Posterior vena cava (tissue), 2 donors: Measurements from ENCODE around the gene KCTD20. TPM values are rescaled to one million over a fixed set of nuclear protein-coding genes. Genes with fewer than 3 reads are reported as not detected.

Source experiments
- DNase-seq: peaks from one replicate; pipeline ENCODE4 v3.0.0-alpha.2; 2020; ENCODE audit warnings: low spot score
- intact Hi-C, 2 donors: fragments of 100-400 bp; cut with DNase I; formaldehyde crosslinking; loops; one replicate each; pipeline versions ENCODE4 v1.14.1 to v1.14.2; 2022 to 2023
- total RNA-seq, 2 donors: library from RNA; stranded (reverse); fragmentation: NEBNext Ultra II Directional; extraction: Animal tissue kit (Norgen Biotek cat#: 25700); gene quantifications; one replicate each; pipeline ENCODE4 v1.2.1, GENCODE V29; 2021
- donor health status: DM: yes; HTN: yes; CAD: no.
- donor health status: DM: yes; HTN: yes; CAD: no.

The KCTD20 gene
- total RNA-seq, 2 donors from 2014 or later = 52.6 to 54.3 TPM

DNA sequence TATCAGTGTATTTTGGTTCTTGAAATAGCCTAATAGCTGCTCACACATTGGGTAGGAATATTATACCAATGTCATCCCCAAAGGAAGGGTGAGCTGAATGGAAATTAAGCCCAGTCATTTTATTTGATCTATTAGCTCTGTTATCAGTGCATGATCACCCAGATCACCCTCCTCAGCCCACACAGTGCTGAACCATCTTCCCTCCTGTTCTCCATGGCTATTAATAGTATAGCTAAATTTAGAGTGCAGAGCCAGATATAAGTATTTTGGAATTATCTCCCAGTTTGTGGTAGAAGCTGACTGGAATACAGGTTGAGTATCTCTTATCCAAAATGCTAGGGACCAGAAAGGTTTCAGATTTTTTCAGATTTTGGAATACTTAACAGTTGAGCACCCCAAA is 45.4 kb downstream of the KCTD20 start:
- DNase-seq = no peak
- intact Hi-C loops = no loop called here

DNA sequence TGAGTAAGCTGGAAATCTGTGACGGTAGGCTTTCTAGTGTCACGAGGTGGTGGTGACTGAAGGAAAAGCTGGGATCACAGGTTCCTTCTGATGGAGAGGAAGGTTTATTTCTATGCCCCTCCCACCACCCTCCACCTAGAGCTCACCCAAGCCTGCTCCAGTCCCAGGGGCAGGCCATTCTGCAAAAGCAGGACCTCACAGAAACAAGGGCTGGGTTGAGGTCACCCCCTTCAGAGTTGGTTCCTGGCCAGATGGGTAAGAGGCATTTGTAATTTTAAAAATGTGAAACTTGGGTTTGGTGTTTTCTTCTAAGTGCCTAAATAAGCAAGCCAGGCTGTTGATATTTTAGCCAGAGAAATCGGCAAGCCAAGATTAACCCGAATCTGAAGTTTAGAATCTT is 46.6 kb downstream of the KCTD20 start:
- no peak for DNase-seq
- intact Hi-C loops = no loop called here

DNA sequence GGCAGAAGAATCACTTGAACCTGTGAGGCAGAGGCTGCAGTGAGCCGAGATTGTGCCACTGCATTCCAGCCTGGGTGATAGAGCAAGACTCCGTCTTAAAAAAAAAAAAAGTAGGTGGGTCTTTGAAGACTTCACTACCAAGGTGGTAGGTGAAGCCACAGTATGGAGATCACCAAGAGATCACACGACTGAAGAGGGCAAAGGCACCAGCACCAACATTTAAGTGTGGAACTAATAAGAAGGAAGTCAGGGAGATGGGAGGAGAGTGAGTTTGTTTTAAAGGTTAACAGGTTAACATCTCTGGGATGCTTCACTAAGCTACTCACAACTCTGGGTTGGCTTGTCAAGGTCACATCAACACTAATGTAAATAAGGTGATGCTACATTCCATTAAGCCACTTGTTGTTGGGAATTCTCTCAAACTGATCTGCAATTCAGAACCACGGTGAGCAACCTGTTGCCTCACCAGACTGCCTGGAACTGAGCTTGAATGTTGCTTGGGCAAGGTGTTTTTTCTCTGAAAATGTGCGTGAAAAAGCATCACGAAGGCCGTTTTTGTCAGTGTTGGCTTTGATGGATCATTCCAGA is 48.7 kb downstream of the KCTD20 start:
- intact Hi-C loops = no loop called here
- no peak for DNase-seq

DNA sequence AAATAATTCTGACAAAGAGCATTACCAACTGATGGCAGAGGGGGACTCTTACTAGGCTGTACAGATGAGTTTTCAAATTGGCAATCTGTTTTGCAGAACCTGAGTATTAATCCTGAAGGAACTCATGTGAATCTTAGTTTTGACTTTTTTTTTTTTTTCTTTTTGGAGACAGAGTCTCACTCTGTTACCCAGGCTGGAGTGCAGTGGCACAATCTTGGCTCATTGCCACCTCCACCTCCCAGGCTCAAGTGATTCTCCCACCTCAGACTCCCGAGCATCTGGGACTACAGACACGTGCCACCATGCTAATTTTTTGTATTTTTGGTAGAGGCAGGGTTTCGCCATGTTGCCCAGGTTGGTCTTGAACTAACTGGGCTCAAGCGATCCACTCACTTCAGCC is 49.3 kb downstream of the KCTD20 start:
- DNase-seq = no peak
- intact Hi-C loops = no loop called here

DNA sequence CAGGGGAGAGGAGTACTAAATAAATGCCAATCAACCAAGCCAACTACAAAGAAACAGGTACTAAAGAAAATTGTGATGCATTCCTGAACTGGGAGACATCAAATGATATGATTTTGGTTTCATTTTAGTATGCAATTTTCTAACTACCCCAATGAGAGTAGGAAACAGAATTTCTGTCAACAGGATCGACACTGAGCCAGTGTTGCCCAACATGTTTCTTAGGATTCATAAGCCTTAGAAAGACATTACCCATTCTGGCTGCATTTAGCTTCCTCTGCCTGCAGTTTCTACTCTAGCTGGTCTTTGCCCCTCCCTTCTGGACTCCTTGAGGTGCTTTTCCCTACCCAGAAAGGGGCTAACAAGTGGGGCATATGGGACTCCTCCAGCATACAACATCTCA is 49.8 kb downstream of the KCTD20 start:
- DNase-seq = no peak
- intact Hi-C loops = no loop called here

DNA sequence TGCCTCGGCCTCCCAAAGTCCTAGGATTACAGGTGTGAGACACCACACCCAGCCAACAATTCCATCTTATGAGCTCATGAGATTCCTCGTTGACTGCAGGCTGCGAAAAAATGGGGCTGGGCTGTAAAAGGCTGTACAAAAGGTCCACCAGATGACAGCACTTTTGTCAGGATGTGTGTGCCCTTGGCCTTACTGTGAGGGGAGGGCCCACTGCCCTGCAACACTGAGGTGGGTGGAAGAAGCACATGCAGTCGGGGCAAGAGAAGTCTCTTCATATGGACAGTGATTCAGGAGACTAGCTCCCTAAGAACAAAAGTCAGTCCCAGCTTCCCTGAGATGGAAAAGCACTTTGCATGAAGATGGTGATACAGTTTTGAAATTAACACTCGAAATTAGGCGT is 50.5 kb downstream of the KCTD20 start:
- DNase-seq = no peak

DNA sequence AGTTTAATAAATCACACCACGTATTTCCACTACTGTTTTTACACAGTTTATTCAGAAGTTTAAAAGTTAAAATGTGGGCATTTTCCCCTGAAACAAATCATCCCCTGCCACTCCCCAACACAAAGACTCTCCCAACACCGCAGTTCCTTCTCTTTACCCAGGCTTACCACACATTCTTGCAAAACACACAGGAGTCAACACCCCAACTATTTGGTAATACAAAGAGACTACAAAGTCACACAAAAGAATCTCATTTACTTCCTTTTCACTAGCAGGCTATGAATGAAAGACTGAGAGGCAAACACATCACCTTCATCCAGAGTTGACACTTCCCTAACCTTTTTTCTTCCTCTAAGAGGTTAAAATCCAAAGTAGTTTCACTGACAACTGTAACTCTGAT is 51.1 kb downstream of the KCTD20 start:
- intact Hi-C loops = no loop called here
- DNase-seq = no peak

More for the DNA sequence above, 50.5 kb downstream of the KCTD20 start:
- intact Hi-C loops = no loop called here

DNA sequence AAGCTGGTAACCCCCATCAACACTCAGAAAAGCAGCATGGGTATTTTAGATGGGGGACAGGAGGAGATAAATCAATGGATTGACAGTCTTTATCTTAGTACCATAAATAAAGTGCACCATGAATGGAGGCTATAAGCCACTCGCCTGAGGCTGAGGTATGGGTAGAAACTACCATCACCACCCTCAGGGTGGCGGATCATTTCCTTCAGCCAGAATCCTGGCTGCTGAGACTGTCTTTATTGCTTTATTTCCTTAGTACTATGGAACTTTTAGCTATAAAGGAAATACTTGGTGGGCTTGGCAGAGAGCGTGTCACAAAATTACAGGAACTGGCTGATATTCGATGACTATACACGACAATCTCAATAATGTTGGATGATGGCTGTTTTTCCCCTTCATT is 52.3 kb downstream of the KCTD20 start:
- intact Hi-C loops = no loop called here
- DNase-seq = no peak

DNA sequence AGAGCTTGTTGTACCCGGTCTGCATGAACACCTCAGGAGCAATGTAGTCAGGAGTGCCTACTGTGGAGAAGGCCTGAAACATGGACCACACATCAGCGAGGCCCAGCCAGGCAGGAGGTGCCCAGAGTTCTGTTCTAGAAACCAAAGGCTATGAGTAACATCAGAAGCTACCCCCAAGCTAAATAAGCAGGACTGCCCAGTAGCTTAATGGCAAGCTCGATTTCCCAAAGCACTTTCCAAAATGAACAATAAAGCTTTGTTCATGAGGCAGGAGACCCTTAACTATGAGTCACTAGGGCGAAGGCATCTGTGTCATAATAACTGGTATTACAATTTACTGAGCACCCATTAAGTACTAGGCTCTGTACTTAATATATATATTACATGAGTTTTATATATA is 57.1 kb downstream of the KCTD20 start:
- intact Hi-C loops = no loop called here
- DNase-seq = no peak

DNA sequence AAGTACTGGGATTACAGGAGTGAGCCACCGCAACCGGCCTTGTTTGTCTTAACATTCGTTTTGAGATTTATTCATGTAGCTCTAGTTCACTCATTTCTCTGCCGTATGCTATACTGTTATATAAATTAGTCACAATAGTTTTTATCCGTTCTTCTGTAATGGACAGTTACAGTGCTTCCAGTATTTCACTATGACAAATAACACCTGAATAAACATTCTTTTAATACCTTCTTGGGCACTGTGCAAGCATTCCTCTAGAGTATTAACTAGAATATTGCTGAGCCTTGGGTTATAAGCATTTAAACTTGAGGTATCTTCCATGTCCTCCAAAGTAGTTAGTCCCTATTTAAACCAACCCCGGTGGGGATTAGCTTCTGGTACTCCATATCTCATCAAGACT is 58.9 kb downstream of the KCTD20 start:
- intact Hi-C loops = no loop called here

DNA sequence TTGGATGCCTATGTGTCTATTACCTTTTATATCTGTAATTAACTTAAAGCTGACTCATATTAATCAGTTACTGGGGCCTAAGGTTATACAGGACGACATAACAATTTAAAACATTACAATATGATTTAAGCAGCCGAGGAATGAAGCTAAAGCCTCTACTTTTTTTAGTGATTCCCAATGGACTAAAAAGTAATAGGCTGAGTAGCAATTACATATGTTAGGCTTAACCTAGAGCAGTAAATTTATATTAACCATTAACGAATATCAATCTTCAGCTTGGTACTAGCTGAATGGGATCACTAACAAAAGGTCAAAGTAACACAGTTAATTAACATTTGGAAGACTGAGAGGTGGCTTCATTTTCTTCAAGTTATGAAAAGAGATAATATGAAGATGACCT is 61.4 kb downstream of the KCTD20 start:
- intact Hi-C loops = no loop called here
- no peak for DNase-seq

More for the DNA sequence above, 58.9 kb downstream of the KCTD20 start:
- no peak for DNase-seq

DNA sequence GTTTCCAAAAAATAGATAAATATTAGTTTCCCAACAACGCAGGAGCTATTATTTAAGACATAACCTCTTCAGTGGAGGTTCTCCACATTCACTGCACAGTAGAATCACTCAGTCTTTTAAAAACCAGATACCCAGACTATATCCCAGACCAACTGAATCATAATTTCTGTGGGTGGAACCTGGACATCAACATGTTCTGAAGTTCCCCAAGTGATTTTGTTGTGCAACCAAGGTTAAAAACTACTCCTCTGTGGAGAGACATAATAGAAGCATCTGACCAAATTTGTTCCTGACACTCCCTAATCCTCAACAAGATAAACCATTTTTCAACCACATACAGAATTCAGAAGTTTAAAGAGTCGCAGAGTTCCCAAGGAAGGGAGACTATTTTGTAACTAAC is 62.2 kb downstream of the KCTD20 start:
- no peak for DNase-seq
- intact Hi-C loops = no loop called here

DNA sequence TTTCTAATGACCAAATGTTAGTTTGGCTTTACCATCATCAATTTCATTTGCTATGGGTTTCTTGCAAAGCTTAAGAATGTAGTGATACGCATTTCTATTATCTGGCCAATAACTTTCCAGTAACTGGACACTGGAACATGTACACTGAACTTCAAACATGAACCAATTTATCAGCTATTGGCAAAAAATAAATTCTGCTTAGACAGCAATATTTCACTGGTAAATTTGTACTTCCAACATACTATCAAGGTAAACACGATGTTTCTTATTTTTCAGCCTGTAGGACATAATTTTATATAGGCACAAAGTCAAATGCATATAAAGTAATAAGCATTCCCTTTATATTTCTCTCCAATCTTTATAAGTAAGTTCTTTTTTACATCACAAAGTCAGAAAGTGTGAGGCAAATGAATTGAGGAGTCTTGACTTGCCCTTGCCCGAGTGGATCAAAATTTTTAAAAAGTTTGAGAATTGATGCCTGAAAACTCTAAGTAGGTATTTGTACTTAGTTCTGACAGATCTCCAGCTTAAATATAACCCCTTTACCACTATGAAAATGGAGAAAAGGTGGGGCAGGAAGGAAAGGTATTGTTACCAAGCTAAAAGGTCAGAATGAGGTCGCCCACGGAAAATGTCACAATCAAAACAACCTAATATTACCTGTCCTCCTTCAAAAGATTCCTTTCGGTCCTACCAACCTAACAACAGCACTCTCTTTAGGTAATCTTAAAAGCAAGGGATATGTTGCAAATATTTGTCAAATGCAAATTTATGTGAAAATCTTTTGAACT is 63.1 kb downstream of the KCTD20 start:
- intact Hi-C loops = no loop called here
- no peak for DNase-seq

DNA sequence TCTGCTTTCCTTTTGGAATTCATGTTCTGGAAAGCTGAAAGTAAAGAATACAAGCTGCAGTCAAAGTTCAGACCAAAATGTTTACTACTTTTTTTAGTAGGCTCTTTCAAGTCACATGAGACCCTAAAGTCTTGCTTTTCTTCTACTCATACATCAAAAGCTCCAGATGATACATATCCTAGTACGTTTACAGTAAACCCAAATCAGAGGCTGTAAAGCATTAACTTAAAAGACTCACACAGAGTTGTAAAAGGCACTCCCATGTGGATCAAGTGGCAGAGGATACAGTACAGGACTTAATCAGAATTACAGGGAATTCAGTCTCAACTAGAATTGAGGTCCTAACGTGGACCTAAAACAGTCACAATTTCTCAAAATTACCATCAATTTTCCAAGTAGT is 63.8 kb downstream of the KCTD20 start:
- DNase-seq = no peak
- intact Hi-C loops = no loop called here

DNA sequence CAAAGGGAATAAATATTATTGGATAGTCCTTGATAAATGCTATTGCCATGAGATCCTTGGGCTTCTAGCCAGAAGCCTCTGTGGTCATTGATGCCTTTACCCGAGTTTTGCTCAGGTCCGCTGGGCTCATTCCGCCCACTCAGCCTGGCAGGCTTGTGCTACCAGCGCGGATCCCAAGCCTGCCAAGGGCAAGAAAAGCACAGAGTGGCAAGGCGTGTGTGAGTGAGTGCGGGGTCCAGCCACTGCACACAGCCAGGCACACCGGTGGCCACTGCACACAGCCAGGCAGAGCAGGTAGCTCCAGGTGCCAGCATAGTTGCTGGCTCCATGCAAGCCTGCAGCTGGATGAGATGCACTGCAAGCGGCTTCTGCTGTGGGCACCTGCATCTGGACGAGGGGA is 65.7 kb downstream of the KCTD20 start:
- intact Hi-C loops = no loop called here
- DNase-seq = no peak

DNA sequence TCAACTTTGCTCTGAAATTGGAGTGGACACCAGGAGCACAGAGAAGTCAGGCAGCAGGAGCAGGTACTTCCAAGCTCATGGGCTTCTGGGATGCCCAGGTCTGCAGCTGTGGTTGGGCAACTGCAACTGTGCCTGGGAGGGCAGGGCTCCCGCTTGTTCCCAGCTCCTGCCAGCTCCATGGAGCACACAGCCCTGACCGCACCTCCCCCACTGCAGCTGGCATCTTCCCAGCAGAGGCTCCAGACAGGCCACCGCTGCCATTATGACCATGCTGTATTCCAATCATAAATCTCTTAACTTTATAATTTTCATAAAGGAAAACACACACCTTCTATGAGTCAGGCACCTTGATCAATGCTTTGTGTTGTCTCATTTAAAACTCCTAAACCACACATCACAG is 67.6 kb downstream of the KCTD20 start:
- DNase-seq = no peak
- intact Hi-C loops = no loop called here

DNA sequence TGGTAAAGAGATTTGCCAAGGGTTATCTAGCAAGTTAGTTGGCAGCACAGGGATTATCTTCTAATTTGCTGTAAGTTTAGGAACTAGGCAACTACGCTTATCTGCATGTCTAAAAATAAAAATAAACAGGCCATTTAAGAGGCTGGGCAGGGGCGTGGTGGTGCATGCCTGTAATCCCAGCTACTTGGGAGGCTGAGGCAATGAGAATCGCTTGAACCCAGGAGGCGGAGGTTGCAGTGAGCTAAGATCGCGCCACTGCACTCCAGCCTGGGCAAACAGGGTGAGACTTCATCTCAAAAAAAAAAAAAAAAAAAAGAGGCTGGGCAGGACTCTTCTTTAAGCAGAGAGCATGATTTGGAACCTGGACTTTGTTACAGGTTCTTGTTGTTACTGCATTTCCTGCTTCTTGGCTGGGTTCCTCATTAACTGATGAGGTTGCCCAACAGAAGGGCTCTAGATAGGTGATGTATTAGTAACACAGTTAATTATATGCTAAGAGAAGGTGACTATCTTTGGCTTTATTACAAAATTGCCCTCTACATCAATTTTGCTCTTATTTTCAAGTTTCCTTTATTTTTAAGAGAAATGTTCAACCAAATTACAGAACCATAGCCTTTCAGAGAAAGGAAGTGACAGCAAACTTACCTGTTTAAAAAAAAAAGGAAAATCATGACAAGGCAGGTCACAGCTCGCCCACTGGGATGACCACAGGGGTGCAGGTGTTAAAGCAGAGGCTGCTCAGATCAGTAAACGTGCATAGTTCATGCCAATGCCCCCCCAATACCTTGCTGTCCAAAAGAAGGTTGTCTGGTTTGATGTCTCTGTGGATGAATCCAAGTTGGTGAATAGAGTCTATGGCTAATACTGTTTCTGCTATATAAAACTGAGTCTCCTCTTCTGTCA is 72.0 kb downstream of the KCTD20 start:
- intact Hi-C loops = no loop called here
- no peak for DNase-seq

DNA sequence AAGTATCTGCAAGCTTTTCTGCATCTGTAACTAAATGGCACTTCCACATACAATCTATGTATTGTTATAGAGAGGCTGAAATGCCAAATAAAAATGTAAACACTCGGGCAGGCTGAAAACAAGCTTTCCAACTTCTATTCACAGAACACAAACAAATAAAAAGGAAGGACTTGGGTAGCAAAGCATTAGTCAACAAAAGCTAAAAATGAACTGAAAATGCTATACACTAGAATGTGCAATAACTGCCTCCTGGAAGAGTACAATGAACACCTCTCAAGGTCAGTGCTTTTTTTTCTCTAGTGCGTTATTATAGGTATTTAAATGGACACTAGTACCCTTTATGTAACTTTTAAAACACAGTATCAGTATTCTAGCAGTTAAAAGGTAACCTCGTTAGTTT is 73.0 kb downstream of the KCTD20 start:
- intact Hi-C loops = no loop called here
- DNase-seq = no peak

DNA sequence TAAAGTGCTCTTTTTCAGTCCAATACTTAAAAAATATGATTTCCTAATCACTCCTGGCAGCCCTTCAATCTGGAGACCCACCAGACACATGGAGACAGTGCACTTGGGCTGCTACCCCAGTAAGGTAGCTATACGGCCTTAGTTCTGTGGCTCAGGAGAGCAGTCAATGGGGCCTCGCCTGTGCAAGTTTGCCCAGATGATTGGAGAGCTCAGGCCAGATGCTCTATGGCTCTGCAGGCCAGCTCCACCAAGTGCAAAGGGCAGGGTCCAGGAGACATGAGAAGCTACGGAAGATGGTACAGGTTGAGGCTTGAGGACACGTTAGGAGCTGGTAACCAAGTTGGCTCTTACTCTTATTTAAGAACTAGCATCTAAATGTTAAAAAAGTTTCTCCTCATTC is 73.8 kb downstream of the KCTD20 start:
- intact Hi-C loops = no loop called here
- no peak for DNase-seq

DNA sequence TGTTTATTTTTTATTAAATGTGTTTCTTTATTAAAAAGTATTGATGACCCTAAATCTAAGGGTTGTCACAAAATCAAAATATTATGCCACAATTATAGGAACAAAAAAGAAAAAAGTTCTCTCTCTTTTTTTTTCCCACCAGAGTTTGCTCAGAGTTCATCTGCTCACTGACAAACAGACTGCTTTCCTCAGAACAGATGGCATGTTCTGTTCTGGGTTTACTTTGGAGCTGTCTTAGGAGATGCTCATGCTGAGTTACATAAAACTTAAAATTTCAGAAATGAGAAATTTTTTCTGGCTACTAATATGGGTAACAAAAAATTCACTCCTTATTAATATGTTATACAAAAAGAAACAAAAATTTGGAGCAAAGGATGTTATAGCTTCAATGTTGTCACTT is 74.2 kb downstream of the KCTD20 start:
- intact Hi-C loops = no loop called here
- no peak for DNase-seq
